ENCODE results near the gene SLC22A31.
A peak's percentile ranks its signal among the peaks of the same experiment; 100 is the strongest.
"Not testable (repeated sequence)": the region's sequence is repeated elsewhere in the genome, so short reads cannot be mapped to it uniquely, and the experiment has no call there.

The SLC22A31 gene

DNA sequence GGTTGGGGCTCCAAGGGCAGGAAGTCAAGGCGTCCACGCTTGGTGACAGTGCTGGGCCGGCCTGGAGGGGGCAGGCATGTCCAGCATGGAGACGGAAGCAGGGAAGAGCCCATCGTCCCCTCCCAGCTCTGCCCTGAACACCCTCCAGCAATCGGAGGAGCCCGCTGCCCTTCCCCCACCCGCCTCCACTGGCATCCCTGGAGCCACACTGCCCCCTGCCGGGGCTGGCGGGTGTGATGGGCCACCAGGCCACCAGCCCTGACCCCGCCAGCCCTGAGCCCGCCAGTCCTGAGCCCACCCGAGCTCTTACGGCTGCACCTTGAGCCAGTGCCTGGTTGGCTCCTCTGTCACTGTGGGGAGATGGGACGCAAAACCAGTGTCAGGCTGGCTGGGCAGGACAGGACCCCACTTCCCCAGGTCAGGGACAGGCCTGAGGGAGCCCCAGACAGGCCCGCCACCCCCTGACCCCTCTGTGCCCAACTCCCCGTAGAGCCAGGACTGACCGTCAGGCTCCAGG lies 32.9 kb downstream of the SLC22A31 start:
- peak in 48 of 51 donors; percentile 8 to 82 (median 55) for DNase-seq

DNA sequence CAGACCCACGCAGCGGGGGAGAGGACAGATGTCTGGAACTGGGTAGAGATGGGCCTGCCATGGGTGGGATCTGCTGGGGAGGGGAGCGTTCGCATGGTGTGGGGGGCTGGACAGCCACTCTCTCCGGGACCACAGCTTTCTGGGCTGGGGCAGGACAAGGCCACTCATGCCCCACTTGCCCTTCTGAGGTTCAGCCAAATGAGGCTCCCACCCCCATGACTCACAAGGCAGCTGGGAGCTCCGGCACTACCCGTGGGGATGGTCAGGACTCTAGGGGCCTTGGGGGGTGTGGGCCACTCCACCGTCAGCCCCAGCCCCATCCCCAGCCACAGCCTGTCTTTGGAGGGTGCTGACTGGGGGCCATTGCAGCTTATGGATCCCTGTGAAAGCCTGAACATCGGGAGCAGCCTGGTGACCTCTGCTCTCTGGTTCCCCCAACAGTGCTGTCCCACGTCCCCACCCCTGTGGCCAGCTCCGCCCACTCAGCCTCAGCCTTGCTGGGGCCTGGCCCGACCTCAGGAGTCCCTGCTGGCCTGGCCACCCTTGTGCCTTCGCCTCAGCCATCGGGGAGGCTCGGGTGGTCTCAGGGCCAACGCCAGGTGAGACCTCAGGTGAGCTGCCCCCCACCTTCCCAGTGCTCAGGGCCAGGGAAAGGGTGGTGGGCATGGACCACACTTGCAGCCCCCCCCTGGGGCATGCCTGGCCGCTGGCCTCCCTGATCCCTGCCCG lies 33.5 kb downstream of the SLC22A31 start:
- DNase-seq, result no peak

DNA sequence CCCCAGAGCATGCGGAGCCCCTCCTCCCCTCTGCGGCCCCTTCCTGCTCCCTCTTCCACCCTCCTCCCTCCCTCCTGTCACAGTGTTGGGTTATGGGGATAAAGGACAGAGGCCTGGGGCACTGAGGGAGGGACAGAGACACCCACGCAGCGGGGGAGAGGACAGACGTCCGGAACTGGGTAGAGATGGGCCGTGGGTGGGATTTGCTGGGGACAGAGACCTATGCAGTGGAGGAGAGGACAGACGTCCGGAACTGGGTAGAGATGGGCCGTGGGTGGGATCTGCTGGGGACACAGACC lies 34.7 kb downstream of the SLC22A31 start:
- DNase-seq, result not testable (repeated sequence)

DNA sequence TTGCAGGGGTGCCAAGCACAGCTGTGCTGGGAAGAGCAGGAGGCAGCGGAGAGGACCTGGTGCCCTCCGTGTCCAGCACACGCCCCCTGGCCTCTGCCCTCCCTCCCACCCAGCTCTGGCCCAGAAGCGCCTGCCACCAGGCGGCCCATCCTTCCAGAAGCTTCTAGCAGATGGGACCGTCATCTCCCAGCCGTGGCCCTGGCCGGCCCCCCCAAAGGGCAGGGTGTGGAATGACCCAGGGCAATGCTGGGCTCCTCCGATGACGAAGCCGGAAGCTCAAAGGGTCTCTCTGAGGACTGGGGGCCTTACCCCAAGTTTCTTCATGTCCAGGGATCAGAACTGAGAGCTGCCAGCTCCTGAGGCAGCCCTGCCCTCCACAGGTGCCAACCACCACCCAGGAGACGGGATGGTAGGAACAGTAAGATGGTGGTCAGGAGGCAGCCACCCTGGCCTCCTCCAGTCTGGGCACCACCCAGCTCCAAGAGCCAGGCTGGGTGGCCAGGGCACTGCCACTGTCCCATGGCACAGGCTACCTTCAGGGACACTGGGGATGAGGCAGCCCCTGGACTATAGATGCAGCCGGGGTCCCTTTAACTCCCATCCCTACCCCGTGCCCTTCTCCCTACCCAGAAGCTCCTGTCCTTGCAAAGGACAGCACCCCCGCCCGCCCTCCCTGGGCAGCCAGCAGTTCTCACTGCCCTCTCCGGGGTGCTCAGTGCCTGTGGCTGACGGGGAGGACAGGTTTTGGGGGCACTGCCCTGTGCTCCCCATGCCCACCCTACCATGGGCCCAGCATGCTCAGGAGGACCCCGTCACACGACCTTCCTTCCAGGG lies 35.3 kb downstream of the SLC22A31 start:
- DNase-seq, result no peak

DNA sequence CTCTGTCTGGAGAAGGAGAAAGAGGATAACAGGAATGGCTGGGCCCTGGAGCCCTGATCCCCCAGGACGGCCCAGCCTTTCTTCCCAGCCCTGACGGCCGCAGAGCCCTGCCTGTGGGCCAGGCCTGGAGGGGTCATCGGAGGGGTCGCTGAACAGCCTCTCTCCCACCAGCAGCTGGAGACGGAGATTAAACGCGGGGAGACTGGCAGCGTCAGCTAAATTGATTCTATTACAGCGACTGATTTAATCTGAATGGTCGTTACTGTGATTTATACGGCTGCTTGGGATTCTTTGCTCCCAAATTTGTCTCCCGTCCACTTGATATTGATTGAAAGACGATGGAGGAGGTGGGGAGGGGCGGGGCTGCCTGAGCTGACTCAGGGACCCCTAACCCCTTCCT lies 35.9 kb downstream of the SLC22A31 start:
- DNase-seq, result no peak

DNA sequence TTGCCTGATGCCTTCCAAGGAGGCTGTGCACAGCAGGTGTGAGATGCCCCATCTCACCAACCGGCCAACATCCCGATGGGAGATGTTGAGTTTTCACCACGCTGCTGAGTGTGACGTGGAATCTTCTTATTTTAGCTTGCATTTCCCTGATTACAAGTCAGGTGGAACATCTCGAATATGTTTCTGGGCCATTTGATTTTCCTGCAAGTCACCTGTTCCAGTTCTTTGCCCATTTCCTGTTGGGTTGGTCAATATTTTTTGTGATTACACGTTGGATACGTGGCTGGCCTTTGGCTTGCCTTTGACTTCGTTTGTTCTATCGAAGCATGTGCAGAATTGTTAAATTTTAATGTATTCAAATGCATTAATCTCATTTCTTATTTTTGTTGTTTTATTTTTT lies 37.0 kb downstream of the SLC22A31 start:
- DNase-seq, result no peak

DNA sequence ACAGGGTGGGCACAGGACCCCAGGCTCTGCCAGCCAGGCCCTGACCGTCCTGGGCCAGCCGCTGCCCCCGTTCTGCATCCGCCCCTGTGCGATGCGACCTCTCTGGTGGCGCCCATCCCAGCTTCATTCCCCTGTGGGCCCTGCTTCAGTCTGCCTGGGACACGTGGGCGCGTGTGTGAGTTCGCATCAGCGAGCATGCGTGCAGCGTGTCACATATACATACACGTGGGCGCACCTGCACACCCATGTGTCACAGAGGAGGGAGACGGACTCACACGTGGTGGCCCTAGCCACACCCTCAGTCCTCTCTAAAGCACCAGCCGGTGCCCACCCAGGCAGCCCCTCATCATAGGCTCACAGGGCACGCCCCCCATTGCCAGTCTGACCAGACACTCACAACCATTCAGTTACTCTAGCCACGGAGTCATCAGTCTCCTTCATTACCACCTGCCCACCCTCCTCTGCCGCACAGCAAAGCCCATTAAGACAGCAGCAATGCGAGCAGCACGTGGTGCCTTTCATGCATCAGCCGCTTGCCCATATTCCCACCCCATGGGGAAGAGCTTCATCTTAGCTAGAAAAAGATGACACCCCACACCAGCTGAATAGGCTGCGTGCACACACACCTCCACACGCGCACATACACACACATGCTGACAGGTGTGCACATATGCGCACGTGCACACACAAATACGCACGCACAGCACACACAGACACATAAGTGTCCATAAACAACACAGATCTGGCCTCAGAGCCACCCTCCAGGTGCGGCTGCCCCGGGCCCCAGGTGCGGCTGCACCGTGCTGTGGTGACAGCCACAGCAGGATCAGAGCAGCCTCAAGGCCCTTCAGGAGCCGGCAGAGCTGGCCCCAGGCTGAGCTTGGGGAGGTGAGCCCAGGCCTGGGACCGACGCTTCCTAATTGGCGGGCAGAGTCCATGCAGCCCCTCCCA lies 38.3 kb downstream of the SLC22A31 start:
- DNase-seq, result no peak

DNA sequence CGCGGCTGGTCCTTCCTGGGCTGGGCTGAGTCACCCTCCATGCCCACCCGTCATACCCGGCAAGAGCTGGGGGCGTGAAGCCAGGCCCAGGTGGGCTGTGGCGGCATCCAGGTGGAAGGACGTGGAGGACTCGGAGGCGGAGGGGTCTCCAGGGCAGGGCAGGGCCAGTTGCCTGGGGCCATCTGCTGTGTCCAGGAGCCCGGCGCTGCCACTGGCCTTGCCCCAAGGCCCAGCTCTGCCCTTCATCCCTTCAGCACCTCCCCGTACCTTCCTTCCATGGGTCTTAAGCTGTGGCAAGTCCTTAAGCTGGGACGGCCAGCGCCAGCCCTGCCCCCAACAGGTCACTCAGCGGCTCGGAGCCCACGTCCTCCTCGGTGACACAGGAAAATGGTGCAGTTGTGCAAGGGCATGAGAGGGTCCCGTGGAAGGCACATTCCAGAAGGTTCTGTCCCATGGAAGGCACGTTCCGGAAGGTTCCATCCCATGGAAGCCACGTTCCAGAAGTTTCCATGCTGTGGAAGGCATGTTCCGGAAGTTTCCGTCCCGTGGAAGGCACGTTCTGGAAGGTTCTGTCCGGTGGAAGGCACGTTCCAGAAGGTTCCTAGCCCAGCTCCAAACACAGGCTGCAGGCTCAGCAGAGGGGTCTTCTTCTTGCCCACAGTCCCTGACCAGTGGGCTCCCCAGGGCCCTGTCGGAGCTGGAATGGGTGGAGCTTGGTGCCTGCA lies 39.2 kb downstream of the SLC22A31 start:
- peak in 1 of 51 donors; percentile 24 for DNase-seq

DNA sequence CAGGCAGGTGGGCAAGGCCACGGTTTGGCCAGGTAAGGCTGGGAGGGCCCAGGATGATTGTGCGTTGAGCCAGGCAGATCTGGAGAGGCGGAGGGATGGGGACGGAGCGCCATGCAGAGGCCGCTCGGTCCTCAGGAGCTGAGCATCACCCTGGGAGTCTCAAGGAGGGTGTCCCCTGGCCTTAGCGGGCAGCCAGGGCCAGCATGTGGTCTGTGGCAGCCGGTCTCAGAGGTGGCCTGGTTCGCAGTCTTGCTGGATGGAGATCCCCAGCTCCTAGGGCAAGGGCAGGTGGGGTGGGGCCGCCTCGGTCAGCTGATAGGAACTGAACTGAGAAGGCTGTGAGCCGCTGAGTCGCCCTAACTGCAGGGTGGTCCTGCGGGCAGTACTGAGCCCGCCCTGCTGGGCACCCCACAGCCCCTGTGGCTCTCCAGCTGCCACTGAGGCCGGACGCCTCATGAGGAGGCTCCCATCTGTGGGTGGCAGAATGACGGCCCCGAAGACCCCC lies 40.4 kb downstream of the SLC22A31 start:
- DNase-seq, result no peak

DNA sequence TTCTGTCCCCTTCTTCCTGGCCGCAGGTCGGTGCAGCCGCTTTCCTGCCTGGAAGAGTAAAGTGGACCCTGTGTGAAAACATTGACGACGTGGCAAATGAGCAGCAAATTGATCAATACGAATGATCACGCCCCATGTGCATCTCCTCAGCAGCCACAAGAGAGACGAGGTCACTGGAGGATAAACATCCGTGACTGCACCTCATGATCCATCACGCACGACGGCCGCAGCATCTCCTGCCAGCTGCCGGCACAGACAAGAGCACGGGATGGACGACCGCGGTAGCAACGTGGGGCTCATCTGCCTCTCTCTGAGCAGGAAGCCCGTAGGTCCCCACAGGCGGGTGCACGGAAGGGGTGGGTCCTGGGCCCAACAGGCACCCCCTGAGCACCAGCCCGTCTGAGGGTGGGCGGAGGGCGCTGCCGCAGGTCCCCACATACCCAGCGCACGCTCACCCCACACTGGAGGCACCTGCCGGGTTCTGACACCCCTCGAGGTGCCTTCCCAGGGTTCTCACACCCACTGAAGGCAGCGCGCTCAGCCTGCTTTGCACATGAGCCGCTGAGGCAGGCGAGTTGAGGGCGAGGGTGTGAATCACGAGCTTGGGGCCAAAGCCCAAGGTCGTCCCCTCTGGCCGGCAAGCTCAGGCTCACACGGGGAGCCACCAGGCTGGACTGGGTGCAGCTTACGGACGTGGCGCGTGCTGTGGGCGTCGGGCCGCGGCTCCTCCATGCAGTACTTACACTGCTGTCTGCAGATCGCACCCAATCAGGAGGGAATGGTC lies 41.1 kb downstream of the SLC22A31 start:
- no peak for DNase-seq

DNA sequence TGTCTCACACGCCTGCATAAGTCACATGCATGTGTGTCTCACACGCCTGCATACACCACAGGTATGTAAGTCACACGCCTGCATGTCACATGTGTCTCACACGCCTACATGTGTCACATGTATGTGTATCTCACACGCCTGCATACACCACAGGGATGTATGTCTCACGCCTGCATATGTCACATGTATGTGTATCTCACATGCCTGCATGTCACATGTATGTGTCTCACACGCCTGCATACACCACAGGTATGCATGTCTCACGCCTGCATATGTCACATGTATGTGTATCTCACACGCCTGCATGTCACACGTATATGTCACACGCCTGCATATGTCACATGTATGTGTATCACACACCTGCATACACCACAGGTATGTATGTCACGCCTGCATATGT lies 42.6 kb downstream of the SLC22A31 start:
- DNase-seq, result no peak

DNA sequence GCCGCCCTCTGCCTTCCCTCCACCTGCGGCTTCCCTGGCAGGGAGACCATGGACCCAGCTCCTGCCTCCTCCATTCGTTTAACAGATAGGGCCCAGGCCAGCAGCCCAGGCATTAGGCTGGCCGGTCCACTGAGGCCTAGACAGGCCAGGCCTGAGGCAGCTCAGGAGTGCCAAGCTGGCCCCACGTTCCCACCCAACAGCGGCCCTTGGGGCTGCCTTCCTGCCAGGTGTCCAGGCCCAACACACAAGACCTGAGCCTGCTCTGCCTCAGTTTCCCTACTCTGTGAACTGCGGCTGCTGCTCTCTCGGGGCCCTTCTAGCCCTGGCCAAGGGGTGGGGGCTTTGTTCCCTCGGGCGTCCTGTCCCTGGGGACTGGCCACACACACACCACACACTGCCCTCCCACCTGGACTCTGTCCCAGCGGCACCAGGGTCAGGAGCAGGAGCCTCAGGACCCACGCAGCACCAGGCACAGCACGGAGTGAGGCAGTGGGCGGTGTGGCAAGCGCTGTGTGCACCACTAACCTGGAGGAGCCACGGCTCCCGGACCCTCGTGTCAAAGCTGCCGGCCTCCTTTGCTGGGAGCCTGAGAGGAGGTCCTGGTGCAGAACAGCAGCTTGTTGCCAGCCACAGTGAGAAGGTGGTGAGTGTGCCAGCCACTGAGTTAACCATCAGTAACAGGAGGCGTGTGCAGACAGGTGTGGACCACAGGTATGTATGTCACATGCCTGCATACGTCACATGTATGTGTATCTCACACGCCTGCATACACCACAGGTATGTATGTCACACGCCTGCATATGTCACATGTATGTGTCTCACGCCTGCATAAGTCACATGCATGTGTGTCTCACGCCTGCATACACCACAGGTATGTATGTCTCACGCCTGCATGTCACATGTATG lies 43.3 kb downstream of the SLC22A31 start:
- no peak for DNase-seq

DNA sequence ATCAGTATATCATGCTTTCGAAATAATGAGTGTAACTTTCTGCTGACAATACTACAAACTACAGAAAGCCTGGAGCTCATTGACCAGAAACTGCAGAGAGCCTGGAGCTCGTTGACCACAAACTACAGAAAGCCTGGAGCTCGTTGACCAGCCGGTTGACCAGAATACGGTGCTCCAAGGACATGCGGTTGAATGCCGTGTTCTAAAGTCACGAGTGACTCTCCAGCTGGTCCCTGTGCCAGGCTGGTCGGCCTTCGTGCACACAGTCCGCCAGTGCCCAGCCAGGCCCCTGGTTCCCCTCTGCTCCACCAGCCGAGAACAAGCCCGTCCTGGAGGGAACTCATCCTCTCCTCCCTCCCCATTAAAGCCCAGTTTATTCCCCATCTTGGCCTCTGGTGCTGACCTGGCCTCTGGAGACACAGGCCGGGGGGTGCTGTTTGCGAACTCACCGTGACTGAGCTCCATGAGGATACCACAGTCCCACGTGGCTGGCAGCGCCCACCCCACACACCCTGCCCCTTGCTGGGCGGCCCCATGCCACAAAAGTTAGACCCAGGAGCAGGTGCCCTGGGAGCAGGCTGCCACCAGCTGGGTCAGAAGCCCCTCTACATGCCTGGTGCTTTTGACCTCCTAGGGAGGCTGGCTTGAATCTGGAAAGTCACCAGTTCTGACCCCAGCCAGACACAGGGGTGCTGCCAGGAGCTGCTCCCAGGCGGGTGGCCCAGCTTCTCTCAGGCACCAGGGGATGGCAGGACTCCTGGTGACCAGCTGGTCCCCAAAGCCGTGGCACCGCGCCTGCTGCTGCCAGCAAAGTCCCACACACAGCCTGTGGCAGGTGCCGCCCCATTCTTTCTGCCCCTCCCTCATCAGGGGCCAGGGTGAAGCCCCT lies 44.2 kb downstream of the SLC22A31 start:
- peak in 2 of 51 donors; percentile 18 to 19 for DNase-seq

DNA sequence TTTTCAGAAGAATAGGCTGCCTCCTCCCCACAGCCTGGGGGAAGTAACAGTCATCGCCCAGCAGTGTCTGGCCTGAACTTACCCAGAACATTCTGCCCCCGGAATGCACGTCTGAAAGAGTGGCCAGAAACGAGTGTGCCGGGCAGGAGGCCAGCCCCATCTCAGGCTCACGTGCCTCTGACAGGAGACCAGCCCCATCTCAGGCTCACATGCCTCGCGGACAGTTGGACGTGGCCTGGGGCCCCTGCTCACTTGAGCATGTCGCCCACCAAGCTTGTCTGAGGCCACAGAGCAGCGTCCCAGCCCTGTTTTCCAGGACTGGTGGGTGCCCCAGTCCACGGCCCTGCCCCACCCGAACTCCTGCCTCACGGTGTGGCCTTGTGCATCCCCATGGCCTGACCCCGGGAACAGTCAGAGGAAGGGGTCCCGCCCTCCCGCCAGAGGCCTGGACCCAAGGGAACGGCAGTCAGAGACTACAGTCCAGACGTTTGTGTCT lies 45.1 kb downstream of the SLC22A31 start:
- DNase-seq, result peak in 12 of 51 donors; percentile 3 to 47 (median 18)

DNA sequence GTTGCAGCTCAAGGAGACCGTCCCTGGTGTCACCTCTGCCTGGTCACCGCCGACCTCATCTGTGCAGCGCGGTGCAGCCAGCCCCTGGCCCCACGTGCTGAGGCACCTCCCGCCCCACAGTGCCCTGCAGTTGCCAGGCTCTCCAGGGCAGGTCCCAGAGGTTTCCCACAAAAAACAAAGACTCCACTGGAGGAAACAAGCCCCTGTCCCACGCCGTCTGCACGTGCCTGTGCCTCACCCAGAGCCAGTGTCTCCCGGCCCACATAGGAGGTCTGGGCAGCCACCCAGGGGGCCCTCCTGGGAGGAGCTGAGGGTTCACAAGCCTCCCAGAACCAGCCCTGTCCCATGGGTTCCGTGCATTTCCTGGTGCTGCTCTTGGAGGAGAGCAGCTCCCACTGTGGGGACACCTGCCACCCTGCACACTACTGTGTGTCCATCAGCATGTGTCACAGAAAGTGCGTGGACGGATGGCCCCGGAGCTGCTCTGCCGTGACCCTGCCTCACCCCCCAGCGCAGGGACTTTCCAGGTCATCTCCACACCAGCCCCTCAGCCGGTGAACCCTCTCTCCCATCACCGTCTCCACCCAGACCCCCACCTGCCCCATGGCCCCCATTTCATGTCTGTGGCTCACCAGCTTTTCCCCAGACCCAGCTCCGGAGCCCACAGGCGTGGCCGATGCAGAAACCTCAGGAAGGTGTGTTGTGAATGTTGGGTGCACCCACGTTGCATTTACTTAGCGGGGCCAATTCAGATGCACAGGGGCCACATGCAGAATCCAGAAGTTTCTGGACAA lies 45.8 kb downstream of the SLC22A31 start:
- no peak for DNase-seq

DNA sequence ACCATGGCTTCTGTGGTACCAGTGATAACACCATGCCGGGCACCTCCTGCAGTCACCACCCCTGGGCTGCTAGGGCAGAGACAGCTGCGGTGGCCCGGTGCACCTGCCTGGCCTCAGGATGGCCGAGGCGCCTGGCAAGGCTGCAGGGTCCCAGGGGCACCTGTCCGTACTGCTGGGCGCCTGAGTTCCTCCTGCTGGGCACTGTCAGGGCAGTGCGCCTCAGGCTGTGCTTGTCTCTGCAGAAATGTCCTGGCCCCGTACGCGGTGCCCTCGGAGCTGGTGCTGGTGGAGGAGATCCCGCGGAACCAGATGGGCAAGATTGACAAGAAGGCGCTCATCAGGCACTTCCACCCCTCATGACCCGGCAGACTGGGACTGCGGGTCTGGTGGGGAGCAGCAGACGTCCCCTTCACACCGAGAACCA lies 46.5 kb downstream of the SLC22A31 start:
- DNase-seq, result no peak

Measured in hypothalamus (tissue), 51 donors.